H9 (cell line): ENCODE data around the gene CSRNP3. TPM values are rescaled to one million over a fixed set of nuclear protein-coding genes. Genes with fewer than 3 reads are reported as not detected.

Experiments used
- DNase-seq: peaks from one replicate; pipeline ENCODE4 v3.0.0-alpha.2; 2017
- H2AFZ ChIP-seq: one replicate; pipeline ENCODE4 v1.6.1; 2013; ENCODE audit warnings: mild to moderate bottlenecking, low read length, control low read depth, moderate library complexity
- H2AK5ac ChIP-seq: 2 replicates; pipeline ENCODE4 v1.6.1; 2013; ENCODE audit warnings: low read length, control low read depth, mixed read lengths; ENCODE audit not compliant: insufficient read length
- H2BK120ac ChIP-seq: one replicate; pipeline ENCODE4 v1.6.1; 2013; ENCODE audit warnings: low read depth, mild to moderate bottlenecking, low read length, control low read depth, inconsistent platforms; ENCODE audit not compliant: poor library complexity, severe bottlenecking
- H2BK12ac ChIP-seq: 2 replicates; pipeline ENCODE4 v1.6.1; 2013; ENCODE audit warnings: low read length, control low read depth, mixed read lengths, low read depth; ENCODE audit not compliant: insufficient read length
- H2BK15ac ChIP-seq: 2 replicates; pipeline ENCODE4 v1.6.1; 2013; ENCODE audit warnings: low read depth, low read length, control low read depth
- H2BK20ac ChIP-seq: one replicate; pipeline ENCODE4 v1.6.1; 2013; ENCODE audit warnings: low read depth, mild to moderate bottlenecking, low read length, control low read depth, inconsistent platforms; ENCODE audit not compliant: poor library complexity, severe bottlenecking
- H2BK5ac ChIP-seq: 2 replicates; pipeline ENCODE4 v1.6.1; 2013; ENCODE audit warnings: low read length, control low read depth, mixed read lengths; ENCODE audit not compliant: insufficient read length
- H3K14ac ChIP-seq: 2 replicates; pipeline ENCODE4 v1.6.1; 2013; ENCODE audit warnings: low read length, control low read depth; ENCODE audit not compliant: insufficient read depth
- H3K18ac ChIP-seq: 2 replicates; pipeline ENCODE4 v1.6.1; 2013; ENCODE audit warnings: low read depth, mild to moderate bottlenecking, mixed read lengths, low read length, control low read depth; ENCODE audit not compliant: insufficient read length
- H3K23ac ChIP-seq: 2 replicates; pipeline ENCODE4 v1.6.1; 2013; ENCODE audit warnings: low read length, control low read depth, mixed read lengths, low read depth; ENCODE audit not compliant: insufficient read length
- H3K23me2 ChIP-seq: 2 replicates; pipeline ENCODE4 v1.6.1; 2013; ENCODE audit warnings: low read depth, mild to moderate bottlenecking, mixed read lengths, low read length, control low read depth; ENCODE audit not compliant: insufficient read length, poor library complexity, severe bottlenecking
- H3K27ac ChIP-seq: 2 replicates; pipeline ENCODE4 v1.5.1; 2013; ENCODE audit warnings: low read length, control low read depth, mixed read lengths, low read depth; ENCODE audit not compliant: insufficient read length
- H3K27me3 ChIP-seq: 2 replicates; pipeline ENCODE4 v1.6.1; 2013; ENCODE audit warnings: low read length, control low read depth, inconsistent platforms; ENCODE audit not compliant: insufficient read depth
- H3K4ac ChIP-seq: 2 replicates; pipeline ENCODE4 v1.6.1; 2013; ENCODE audit warnings: low read depth, mild to moderate bottlenecking, control low read depth, inconsistent platforms, low read length, moderate library complexity
- H3K4me1 ChIP-seq: 2 replicates; pipeline ENCODE4 v1.6.1; 2013; ENCODE audit warnings: low read length, control low read depth, inconsistent platforms; ENCODE audit not compliant: insufficient read depth
- H3K4me2 ChIP-seq: 2 replicates; pipeline ENCODE4 v1.6.1; 2013; ENCODE audit warnings: low read length, control low read depth, mixed read lengths; ENCODE audit not compliant: insufficient read length, insufficient read depth
- H3K56ac ChIP-seq: 2 replicates; pipeline ENCODE4 v1.6.1; 2013; ENCODE audit warnings: low read depth, mild to moderate bottlenecking, mixed read lengths, low read length, control low read depth; ENCODE audit not compliant: insufficient read length
- H3K79me1 ChIP-seq: 2 replicates; pipeline ENCODE4 v1.6.1; 2013; ENCODE audit warnings: low read depth, mild to moderate bottlenecking, moderate library complexity, low read length, control low read depth, inconsistent platforms; ENCODE audit not compliant: insufficient read depth, poor library complexity, severe bottlenecking
- H3K79me2 ChIP-seq: 2 replicates; pipeline ENCODE4 v1.6.1; 2013; ENCODE audit warnings: low read length, control low read depth, inconsistent platforms; ENCODE audit not compliant: insufficient read depth
- H3K9ac ChIP-seq: 2 replicates; pipeline ENCODE4 v1.6.1; 2013; ENCODE audit warnings: low read length, control low read depth, mixed read lengths; ENCODE audit not compliant: insufficient read length; ENCODE audit errors: extremely low read depth
- H3K9me3 ChIP-seq: one replicate; pipeline ENCODE4 v1.6.1; 2013; ENCODE audit warnings: low read depth, low read length, inconsistent platforms; ENCODE audit not compliant: control insufficient read depth
- H3T11ph ChIP-seq: one replicate; pipeline ENCODE4 v1.6.1; 2013; ENCODE audit warnings: mild to moderate bottlenecking, low read length, control low read depth, inconsistent platforms
- H4K20me1 ChIP-seq: one replicate; pipeline ENCODE4 v1.6.1; 2013; ENCODE audit not compliant: control insufficient read depth, insufficient read length, insufficient read depth
- H4K5ac ChIP-seq: 2 replicates; pipeline ENCODE4 v1.6.1; 2013; ENCODE audit warnings: low read depth, mild to moderate bottlenecking, mixed read lengths, low read length, control low read depth; ENCODE audit not compliant: insufficient read length
- H4K8ac ChIP-seq: replicated peaks from 2 replicates; pipeline ENCODE4 v1.6.1; 2013; ENCODE audit warnings: low read length, control low read depth, mixed read lengths, low read depth; ENCODE audit not compliant: insufficient read length
- H4K91ac ChIP-seq: 2 replicates; pipeline ENCODE4 v1.6.1; 2013; ENCODE audit warnings: low read depth, mild to moderate bottlenecking, moderate library complexity, mixed read lengths, low read length, control low read depth; ENCODE audit not compliant: insufficient read length
- H3K27ac Mint-ChIP-seq, 3 experiments: 2 replicates in 2 of 3; 3 replicates in 1 of 3; pipeline ENCODE4 v1.8.0; 2020 to 2021; ENCODE audit warnings: mixed read lengths in 3 of 3, mild to moderate bottlenecking in 1 of 3, moderate library complexity in 1 of 3
- H3K27me3 Mint-ChIP-seq: 2 replicates; pipeline ENCODE4 v1.8.0; 2021; ENCODE audit warnings: low read depth, mild to moderate bottlenecking, moderate library complexity, mixed read lengths
- H3K36me3 Mint-ChIP-seq, 3 experiments: 2 replicates in 2 of 3; 3 replicates in 1 of 3; pipeline ENCODE4 v1.8.0; 2020 to 2021; ENCODE audit warnings: low read depth in 3 of 3, mixed read lengths in 3 of 3; ENCODE audit not compliant: insufficient read depth in 1 of 3
- H3K4me1 Mint-ChIP-seq, 2 experiments: 2 replicates each; pipeline ENCODE4 v1.8.0; 2020; ENCODE audit warnings: mixed read lengths in 2 of 2
- H3K4me3 Mint-ChIP-seq, 2 experiments: 2 replicates in 1 of 2; 3 replicates in 1 of 2; pipeline ENCODE4 v1.8.0; 2020 to 2021; ENCODE audit warnings: mild to moderate bottlenecking in 2 of 2, mixed read lengths in 2 of 2, moderate library complexity in 1 of 2
- H3K9me3 Mint-ChIP-seq, 2 experiments: 2 replicates in 1 of 2; 3 replicates in 1 of 2; pipeline ENCODE4 v1.8.0; 2020; ENCODE audit warnings: mild to moderate bottlenecking in 2 of 2, mixed read lengths in 2 of 2, moderate library complexity in 1 of 2
- WGBS: extraction: QIAGEN DNeasy Blood & Tissue Kit; methylation state at CpG from one replicate; pipeline ENCODE4 v1.1.7; 2013; ENCODE audit warnings: missing lambda C conversion rate, low lambda C conversion rate, mixed read lengths; ENCODE audit not compliant: insufficient read length; ENCODE audit errors: extremely low coverage; 5-methylcytosine and 5-hydroxymethylcytosine counted together
- total RNA-seq: library from RNA; stranded (reverse); gene quantifications from 2 replicates; pipeline ENCODE4 v1.2.1, GENCODE V29; 2021
- TF ChIP-seq, protein P1 (sequence below): fragments of 200-600 bp; sonication (generic); conservative IDR thresholded peaks from 3 replicates; pipeline ENCODE4 v1.8.0; 2021; ENCODE audit warnings: antibody characterized with exemption, mild to moderate bottlenecking

Gene CSRNP3
- total RNA-seq, 1 experiment from 2014 or later = 3.6 TPM

DNA sequence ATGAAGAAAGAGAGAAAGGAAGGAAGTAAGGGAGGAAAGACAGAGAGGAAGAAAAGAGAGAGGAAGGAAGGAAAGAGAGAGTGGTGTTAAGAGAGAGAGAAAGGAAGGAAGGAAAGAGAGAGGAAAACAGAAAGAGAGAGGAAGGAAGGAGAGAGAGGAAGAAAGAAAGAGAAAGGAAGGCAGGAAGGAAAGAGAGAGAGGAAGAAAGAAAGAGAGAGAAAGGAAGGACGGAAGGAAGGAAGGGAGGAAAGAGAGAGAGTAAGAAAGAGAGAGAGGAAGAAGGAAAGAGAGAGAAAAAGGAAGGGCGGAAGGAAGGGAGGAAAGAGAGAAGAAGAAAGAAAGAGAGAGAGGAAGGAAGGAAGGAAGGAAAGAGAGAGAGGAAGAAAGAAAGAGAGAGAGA, 197.1 kb downstream of the CSRNP3 start:
- Mint-ChIP-seq H3K27ac (peak overlapping the region in 2 of 3 experiments; percentile 45 to 91; a peak in 3 of 7 replicates), H3K4me3 (no peak overlapping the region), H3K27me3 (no peaks in the 10 kb centered on the region), H3K4me1 (no peaks in the 10 kb centered on the region), H3K9me3 (peaks cover 5 to 8% of the 10 kb centered on the region in 2 experiments), H3K36me3 (peaks cover 11 to 16% (median 14%) of the 10 kb centered on the region in 3 experiments)
- no peaks in the 10 kb centered on the region for H3K79me1 ChIP-seq
- H3K23ac ChIP-seq = no peak overlapping the region
- H2BK15ac ChIP-seq = no peak overlapping the region
- no peaks in the 10 kb centered on the region for H3K4me1 ChIP-seq
- H2BK120ac ChIP-seq = no peak overlapping the region
- no peak overlapping the region for H2BK20ac ChIP-seq
- no peaks in the 10 kb centered on the region for H3K79me2 ChIP-seq
- no peak overlapping the region for H2BK12ac ChIP-seq
- no peaks in the 10 kb centered on the region for H3K9me3 ChIP-seq
- no peak overlapping the region for H2BK5ac ChIP-seq
- no peaks in the 10 kb centered on the region for H4K20me1 ChIP-seq
- no peak overlapping the region for H4K8ac ChIP-seq
- no peak overlapping the region for H3K27ac ChIP-seq
- no CpG with 5 or more reads among the region's 2 CpGs for WGBS
- no peaks in the 10 kb centered on the region for H3K27me3 ChIP-seq
- no peak overlapping the region for H3K14ac ChIP-seq
- no peak overlapping the region for H4K5ac ChIP-seq
- no peak for DNase-seq
- no peak overlapping the region for H3T11ph ChIP-seq
- no peak overlapping the region for H3K56ac ChIP-seq
- H2AK5ac ChIP-seq = no peak overlapping the region
- no peaks in the 10 kb centered on the region for H3K23me2 ChIP-seq
- no peak overlapping the region for H3K4me2 ChIP-seq
- no peak overlapping the region for H2AFZ ChIP-seq
- H3K4ac ChIP-seq = no peak overlapping the region
- TF ChIP-seq, protein P1, sequence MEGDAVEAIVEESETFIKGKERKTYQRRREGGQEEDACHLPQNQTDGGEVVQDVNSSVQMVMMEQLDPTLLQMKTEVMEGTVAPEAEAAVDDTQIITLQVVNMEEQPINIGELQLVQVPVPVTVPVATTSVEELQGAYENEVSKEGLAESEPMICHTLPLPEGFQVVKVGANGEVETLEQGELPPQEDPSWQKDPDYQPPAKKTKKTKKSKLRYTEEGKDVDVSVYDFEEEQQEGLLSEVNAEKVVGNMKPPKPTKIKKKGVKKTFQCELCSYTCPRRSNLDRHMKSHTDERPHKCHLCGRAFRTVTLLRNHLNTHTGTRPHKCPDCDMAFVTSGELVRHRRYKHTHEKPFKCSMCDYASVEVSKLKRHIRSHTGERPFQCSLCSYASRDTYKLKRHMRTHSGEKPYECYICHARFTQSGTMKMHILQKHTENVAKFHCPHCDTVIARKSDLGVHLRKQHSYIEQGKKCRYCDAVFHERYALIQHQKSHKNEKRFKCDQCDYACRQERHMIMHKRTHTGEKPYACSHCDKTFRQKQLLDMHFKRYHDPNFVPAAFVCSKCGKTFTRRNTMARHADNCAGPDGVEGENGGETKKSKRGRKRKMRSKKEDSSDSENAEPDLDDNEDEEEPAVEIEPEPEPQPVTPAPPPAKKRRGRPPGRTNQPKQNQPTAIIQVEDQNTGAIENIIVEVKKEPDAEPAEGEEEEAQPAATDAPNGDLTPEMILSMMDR = no peak
- no peak overlapping the region for H3K9ac ChIP-seq
- no peak overlapping the region for H3K18ac ChIP-seq
- no peak overlapping the region for H4K91ac ChIP-seq
